NT2/D1 (cell line): ENCODE measurements around the gene STAG1.

ENCODE experiments used
- SUZ12 ChIP-seq: IDR thresholded peaks from 2 replicates; pipeline ENCODE4 v1.6.1; 2011; ENCODE audit not compliant: insufficient read length, insufficient read depth; ENCODE audit errors: extremely low read depth
- YY1 ChIP-seq: IDR thresholded peaks from 2 replicates; pipeline ENCODE4 v1.6.1; 2011; ENCODE audit not compliant: insufficient read length, insufficient read depth
- ZNF274 ChIP-seq: IDR thresholded peaks from 2 replicates; pipeline ENCODE4 v1.6.1; 2011; ENCODE audit warnings: mild to moderate bottlenecking, low read depth, low read length

DNA sequence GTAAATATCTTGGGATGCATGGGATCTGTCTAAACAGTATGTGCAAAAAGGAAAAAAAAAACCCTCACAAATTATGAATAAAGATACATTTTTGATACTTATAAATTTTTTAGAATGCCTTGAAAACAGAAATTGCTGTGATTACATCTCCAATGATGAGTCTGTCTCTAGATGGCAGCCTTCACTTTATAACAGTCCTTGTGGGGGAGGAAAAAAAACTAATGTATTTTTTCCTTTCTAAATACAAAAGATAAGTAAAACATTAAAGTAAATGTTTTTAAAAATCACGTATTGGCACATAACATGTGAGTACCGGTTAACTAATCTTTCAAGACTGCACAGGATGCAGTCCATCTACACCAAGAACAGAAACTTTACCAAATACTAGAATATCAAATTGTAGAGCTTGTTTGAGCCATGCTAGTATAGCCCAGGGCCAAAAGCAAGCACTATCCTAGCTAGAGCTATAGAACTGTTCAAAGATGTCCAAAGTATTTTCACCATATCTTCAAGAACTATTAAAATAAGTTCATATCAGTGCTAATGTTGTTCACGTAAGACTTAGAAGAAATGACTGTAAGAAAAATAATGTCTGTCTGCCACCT lies 206.4 kb downstream of the STAG1 start:
- TF ChIP-seq SUZ12 (no peak), YY1 (no peak), ZNF274 (no peak)
